ENCODE results near the gene RGCC. TPM values are rescaled to one million over a fixed set of nuclear protein-coding genes. Genes with fewer than 3 reads are reported as not detected.
"Not testable (repeated sequence)": the region's sequence is repeated elsewhere in the genome, so short reads cannot be mapped to it uniquely, and the experiment has no call there.

The RGCC gene
- total and polyA plus RNA-seq, 2 donors (not counting 3 experiments of a cell fraction or from before 2014, with no cell fraction given): 112 to 138 TPM

- H3K27me3 ChIP-seq (ENCODE audit: control insufficient read depth in 2 of 2, insufficient read depth in 2 of 2, low read length in 2 of 2); dilution Hi-C loops (cut with MboI; ENCODE audit: extremely low pct_ligation_motif_present, low sequenced_read_pairs); H3K36me3 ChIP-seq (ENCODE audit: control insufficient read depth in 2 of 2, extremely low read depth in 1 of 2, insufficient read depth in 2 of 2, low read length in 2 of 2); DNase-seq (ENCODE audit: low read depth, low spot score); H3K4me1 ChIP-seq (ENCODE audit: control insufficient read depth, extremely low read depth, insufficient read depth, low read length); H3K9ac ChIP-seq (replicated peaks; ENCODE audit: extremely low read depth, insufficient read depth, low read length); H3K4me3 ChIP-seq (replicated peaks in 1 of 3; ENCODE audit: insufficient read depth in 1 of 3, low read depth in 1 of 3, low read length in 3 of 3); H2AFZ ChIP-seq (ENCODE audit: low read depth, low read length); POLR2A ChIA-PET; intact Hi-C loops (cut with micrococcal nuclease); FAIRE-seq; H3K79me2 ChIP-seq (ENCODE audit: control insufficient read depth, insufficient read depth, low read length); H3K4me2 ChIP-seq (ENCODE audit: insufficient read depth, low read length); H3K9me1 ChIP-seq (replicated peaks; ENCODE audit: control insufficient read depth, extremely low read depth, insufficient read depth, low read length); H3K27ac ChIP-seq (ENCODE audit: insufficient read depth, low read depth, low read length); H3K9me3 ChIP-seq (replicated peaks; ENCODE audit: control insufficient read depth, insufficient read depth, low read length); BruUV-seq (replicated peaks); H4K20me1 ChIP-seq (replicated peaks; ENCODE audit: control insufficient read depth, extremely low read depth, insufficient read depth, low read length): not testable (repeated sequence)
- CTCF ChIA-PET: interaction anchor here (0.7 kb wide), 1 partner anchor 230 kb away, joined by 3 read pairs; no protein-coding TSS in a partner anchor
Measured at GRCh38 chr13:41423259-41423658, 34.1 kb upstream of the RGCC start.

- H3K36me3 ChIP-seq (ENCODE audit: control insufficient read depth in 2 of 2, extremely low read depth in 1 of 2, insufficient read depth in 2 of 2, low read length in 2 of 2); BruUV-seq (replicated peaks); H3K9ac ChIP-seq (replicated peaks; ENCODE audit: extremely low read depth, insufficient read depth, low read length); H3K9me3 ChIP-seq (replicated peaks; ENCODE audit: control insufficient read depth, insufficient read depth, low read length); H3K79me2 ChIP-seq (ENCODE audit: control insufficient read depth, insufficient read depth, low read length); H3K4me1 ChIP-seq (ENCODE audit: control insufficient read depth, extremely low read depth, insufficient read depth, low read length); FAIRE-seq; H3K4me3 ChIP-seq (replicated peaks in 1 of 3; ENCODE audit: insufficient read depth in 1 of 3, low read depth in 1 of 3, low read length in 3 of 3); DNase-seq (ENCODE audit: low read depth, low spot score); H2AFZ ChIP-seq (ENCODE audit: low read depth, low read length); dilution Hi-C loops (cut with MboI; ENCODE audit: extremely low pct_ligation_motif_present, low sequenced_read_pairs); H3K4me2 ChIP-seq (ENCODE audit: insufficient read depth, low read length); intact Hi-C loops (cut with micrococcal nuclease); H3K27me3 ChIP-seq (ENCODE audit: control insufficient read depth in 2 of 2, insufficient read depth in 2 of 2, low read length in 2 of 2); H4K20me1 ChIP-seq (replicated peaks; ENCODE audit: control insufficient read depth, extremely low read depth, insufficient read depth, low read length); CTCF ChIA-PET; H3K9me1 ChIP-seq (replicated peaks; ENCODE audit: control insufficient read depth, extremely low read depth, insufficient read depth, low read length); H3K27ac ChIP-seq (ENCODE audit: insufficient read depth, low read depth, low read length); POLR2A ChIA-PET: not testable (repeated sequence)
Measured at GRCh38 chr13:41424675-41425074, 32.7 kb upstream of the RGCC start.

GRCh38 chr13:41426047-41426446 lies 31.3 kb upstream of the RGCC start:
- FAIRE-seq (no peak), DNase-seq (ENCODE audit: low read depth, low spot score) (no peak)
- intact Hi-C loops (cut with micrococcal nuclease): no loop called here
- no peaks in the 10 kb centered on the region for H3K9me1 ChIP-seq (replicated peaks; ENCODE audit: control insufficient read depth, extremely low read depth, insufficient read depth, low read length)
- no peaks in the 10 kb centered on the region for H4K20me1 ChIP-seq (replicated peaks; ENCODE audit: control insufficient read depth, extremely low read depth, insufficient read depth, low read length)
- H3K9ac ChIP-seq (replicated peaks; ENCODE audit: extremely low read depth, insufficient read depth, low read length): no peak overlapping the region
- ChIA-PET POLR2A (no interaction called here), CTCF (no interaction called here)
- H3K36me3 ChIP-seq (ENCODE audit: control insufficient read depth in 2 of 2, extremely low read depth in 1 of 2, insufficient read depth in 2 of 2, low read length in 2 of 2): no peaks in the 10 kb centered on the region
- H3K4me3 ChIP-seq (replicated peaks in 1 of 3; ENCODE audit: insufficient read depth in 1 of 3, low read depth in 1 of 3, low read length in 3 of 3): no peak overlapping the region
- TF ChIP-seq CTCF (IDR thresholded peaks at IDR 0.05; ENCODE audit: extremely low read depth in 1 of 2, insufficient read depth in 1 of 2, low read depth in 1 of 2, low read length in 2 of 2) (no peak), EZH2 (IDR thresholded peaks at IDR 0.05; ENCODE audit: borderline replicate concordance, low read depth, low read length, severe bottlenecking) (no peak), MYC (IDR thresholded peaks at IDR 0.05; ENCODE audit: low read depth, low read length) (no peak), GATA2 (IDR thresholded peaks at IDR 0.05; ENCODE audit: insufficient read depth, insufficient read length, low read depth, low read length) (no peak), JUN (IDR thresholded peaks at IDR 0.05; ENCODE audit: borderline replicate concordance, insufficient read depth, insufficient read length, low read depth) (no peak), POLR2A (IDR thresholded peaks at IDR 0.05; ENCODE audit: low read depth, low read length) (no peak), FOS (IDR thresholded peaks at IDR 0.05; ENCODE audit: borderline replicate concordance, insufficient read depth, low read length) (no peak), POLR2AphosphoS5 (IDR thresholded peaks at IDR 0.05; ENCODE audit: insufficient read depth, low read depth, low read length) (no peak), MAX (IDR thresholded peaks at IDR 0.05; ENCODE audit: insufficient read depth, insufficient read length) (no peak)
- no TSS peak for BruUV-seq (replicated peaks)
- dilution Hi-C loops (cut with MboI; ENCODE audit: extremely low pct_ligation_motif_present, low sequenced_read_pairs): no loop called here
- no peak overlapping the region for H3K4me2 ChIP-seq (ENCODE audit: insufficient read depth, low read length)
- no peaks in the 10 kb centered on the region for H3K9me3 ChIP-seq (replicated peaks; ENCODE audit: control insufficient read depth, insufficient read depth, low read length)
- H3K79me2 ChIP-seq (ENCODE audit: control insufficient read depth, insufficient read depth, low read length): no peaks in the 10 kb centered on the region
- peaks cover 0 to 4% of the 10 kb centered on the region in 2 experiments for H3K27me3 ChIP-seq (ENCODE audit: control insufficient read depth in 2 of 2, insufficient read depth in 2 of 2, low read length in 2 of 2)
- no peak overlapping the region for H2AFZ ChIP-seq (ENCODE audit: low read depth, low read length)
- no peak overlapping the region for H3K27ac ChIP-seq (ENCODE audit: insufficient read depth, low read depth, low read length)
- H3K4me1 ChIP-seq (ENCODE audit: control insufficient read depth, extremely low read depth, insufficient read depth, low read length): peaks cover 6% of the 10 kb centered on the region
